ACC112 (cell line): ENCODE measurements around the gene RAD18.

ENCODE experiments used
- H2AFZ ChIP-seq: fragments of 200-600 bp; sonication (generic); one replicate; pipeline ENCODE4 v1.6.0; 2017; ENCODE audit warnings: antibody characterized with exemption, low read length; ENCODE audit not compliant: unreplicated experiment
- H3K27ac ChIP-seq: fragments of 200-600 bp; sonication (generic); 2 replicates; pipeline ENCODE4 v1.5.1; 2014; ENCODE audit warnings: low read depth, mild to moderate bottlenecking, antibody characterized with exemption, low read length, moderate library complexity
- H3K27me3 ChIP-seq: fragments of 200-600 bp; sonication (generic); 2 replicates; pipeline ENCODE4 v1.6.1; 2014; ENCODE audit warnings: mild to moderate bottlenecking, antibody characterized with exemption, low read length, moderate library complexity, mixed read lengths; ENCODE audit not compliant: insufficient read depth
- H3K36me3 ChIP-seq: fragments of 200-600 bp; sonication (generic); 2 replicates; pipeline ENCODE4 v1.6.1; 2016; ENCODE audit warnings: mild to moderate bottlenecking, antibody characterized with exemption, low read length, moderate library complexity, mixed read lengths; ENCODE audit not compliant: insufficient read depth
- H3K4me1 ChIP-seq: fragments of 200-600 bp; sonication (generic); one replicate; pipeline ENCODE4 v1.6.1; 2016; ENCODE audit warnings: low read length, mixed read lengths; ENCODE audit not compliant: insufficient read depth, unreplicated experiment, control insufficient read depth
- H3K4me3 ChIP-seq: fragments of 200-600 bp; sonication (generic); 2 replicates; pipeline ENCODE4 v1.5.1; 2014; ENCODE audit warnings: mild to moderate bottlenecking, low read depth, low read length
- H3K79me2 ChIP-seq: fragments of 200-600 bp; sonication (generic); one replicate; pipeline ENCODE4 v1.6.0; 2016; ENCODE audit warnings: low read length; ENCODE audit not compliant: control insufficient read depth, unreplicated experiment, insufficient read depth

The RAD18 gene

GRCh38 chr3:8899876-8900460, 63.3 kb downstream of the RAD18 start:
- Histone ChIP-seq H3K4me3 (no peak overlapping the region), H3K36me3 (no peaks in the 10 kb centered on the region), H3K4me1 (no peaks in the 10 kb centered on the region), H3K27me3 (no peaks in the 10 kb centered on the region), H3K27ac (no peak overlapping the region), H3K79me2 (no peaks in the 10 kb centered on the region), H2AFZ (no peak overlapping the region)

DNA sequence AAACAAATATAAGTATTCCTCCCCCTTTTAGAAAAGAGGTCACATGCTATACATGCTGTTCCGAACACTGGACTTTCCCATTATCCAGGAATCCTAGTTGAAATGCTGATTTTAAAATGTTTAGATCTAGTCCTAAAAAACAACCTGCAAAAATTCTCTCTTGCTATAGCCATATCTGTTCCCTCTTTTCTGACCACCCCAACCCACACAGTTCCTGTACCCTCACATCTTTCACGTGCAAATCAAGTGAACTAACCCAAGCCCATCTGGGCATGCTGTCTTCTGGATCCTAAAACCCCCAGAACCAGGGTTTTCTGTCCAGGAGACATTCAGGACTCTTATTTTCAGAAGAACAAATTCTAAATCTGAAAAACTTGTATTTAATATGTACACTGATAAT, 67.4 kb downstream of the RAD18 start:
- no peak overlapping the region for H2AFZ ChIP-seq
- no peak overlapping the region for H3K27ac ChIP-seq
- H3K79me2 ChIP-seq = no peaks in the 10 kb centered on the region
- no peaks in the 10 kb centered on the region for H3K36me3 ChIP-seq
- H3K4me3 ChIP-seq = no peak overlapping the region
- H3K27me3 ChIP-seq = no peaks in the 10 kb centered on the region
- peaks cover 6% of the 10 kb centered on the region for H3K4me1 ChIP-seq

DNA sequence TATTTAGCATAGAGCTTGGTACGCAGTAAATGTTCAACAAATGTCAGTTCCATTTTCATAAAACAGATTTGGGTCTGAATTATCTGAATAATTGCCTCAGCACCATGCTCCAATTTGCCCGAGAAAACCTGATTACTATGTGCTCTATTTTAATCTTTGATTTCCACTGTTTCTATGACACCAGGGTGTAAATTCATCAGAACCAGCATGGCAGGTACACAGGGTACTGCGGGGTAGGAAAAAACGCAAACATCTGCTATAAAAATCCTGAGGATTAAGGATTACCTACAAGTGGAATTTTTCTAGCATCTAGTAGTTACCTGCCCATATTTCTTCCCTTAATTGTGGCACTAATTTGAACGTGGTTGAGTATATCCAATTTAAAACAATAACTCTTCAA, 70.3 kb downstream of the RAD18 start:
- H3K79me2 ChIP-seq = no peaks in the 10 kb centered on the region
- H3K27me3 ChIP-seq = no peaks in the 10 kb centered on the region
- no peak overlapping the region for H3K4me3 ChIP-seq
- H2AFZ ChIP-seq = no peak overlapping the region
- no peaks in the 10 kb centered on the region for H3K36me3 ChIP-seq
- H3K27ac ChIP-seq = no peak overlapping the region
- H3K4me1 ChIP-seq = peaks cover 6% of the 10 kb centered on the region

- H3K4me3 ChIP-seq = no peak overlapping the region
Measured at GRCh38 chr3:8891774-8892173, 71.5 kb downstream of the RAD18 start.

GRCh38 chr3:8891303-8891702, 72.0 kb downstream of the RAD18 start:
- Histone ChIP-seq H3K27me3 (no peaks in the 10 kb centered on the region), H3K79me2 (no peaks in the 10 kb centered on the region), H2AFZ (no peak overlapping the region), H3K36me3 (no peaks in the 10 kb centered on the region; the same call in 1 of the 2 replicates), H3K4me1 (peaks cover 6% of the 10 kb centered on the region), H3K4me3 (no peak overlapping the region), H3K27ac (no peak overlapping the region)

More at GRCh38 chr3:8891774-8892173, 71.5 kb downstream of the RAD18 start:
- no peaks in the 10 kb centered on the region; the same call in 1 of the 2 replicates for H3K36me3 ChIP-seq
- H3K4me1 ChIP-seq = peaks cover 6% of the 10 kb centered on the region
- no peak overlapping the region for H2AFZ ChIP-seq
- no peaks in the 10 kb centered on the region for H3K79me2 ChIP-seq
- H3K27ac ChIP-seq = no peak overlapping the region
- no peaks in the 10 kb centered on the region for H3K27me3 ChIP-seq

- peaks cover 6% of the 10 kb centered on the region for H3K4me1 ChIP-seq
- no peaks in the 10 kb centered on the region for H3K79me2 ChIP-seq
- no peak overlapping the region for H3K27ac ChIP-seq
- no peak overlapping the region for H2AFZ ChIP-seq
- H3K4me3 ChIP-seq = no peak overlapping the region
- no peaks in the 10 kb centered on the region for H3K27me3 ChIP-seq
- H3K36me3 ChIP-seq = peaks cover 11% of the 10 kb centered on the region; the same call in 1 of the 2 replicates
Measured at GRCh38 chr3:8888301-8888915, 74.9 kb downstream of the RAD18 start.

- H3K4me1 ChIP-seq = peaks cover 6% of the 10 kb centered on the region
- H3K27me3 ChIP-seq = no peaks in the 10 kb centered on the region
- no peaks in the 10 kb centered on the region for H3K79me2 ChIP-seq
- H3K4me3 ChIP-seq = no peak overlapping the region
- H3K27ac ChIP-seq = no peak overlapping the region
- peaks cover 14% of the 10 kb centered on the region; the same call in 1 of the 2 replicates for H3K36me3 ChIP-seq
- H2AFZ ChIP-seq = no peak overlapping the region
Measured at GRCh38 chr3:8887435-8888300, 75.6 kb downstream of the RAD18 start.

- no peak overlapping the region for H3K4me3 ChIP-seq
- no peaks in the 10 kb centered on the region for H3K79me2 ChIP-seq
- H3K27me3 ChIP-seq = no peaks in the 10 kb centered on the region
- no peak overlapping the region for H3K27ac ChIP-seq
- no peak overlapping the region for H2AFZ ChIP-seq
- no peaks in the 10 kb centered on the region for H3K4me1 ChIP-seq
- peaks cover 14% of the 10 kb centered on the region; the same call in 1 of the 2 replicates for H3K36me3 ChIP-seq
Measured at GRCh38 chr3:8886546-8886945, 76.7 kb downstream of the RAD18 start.

DNA sequence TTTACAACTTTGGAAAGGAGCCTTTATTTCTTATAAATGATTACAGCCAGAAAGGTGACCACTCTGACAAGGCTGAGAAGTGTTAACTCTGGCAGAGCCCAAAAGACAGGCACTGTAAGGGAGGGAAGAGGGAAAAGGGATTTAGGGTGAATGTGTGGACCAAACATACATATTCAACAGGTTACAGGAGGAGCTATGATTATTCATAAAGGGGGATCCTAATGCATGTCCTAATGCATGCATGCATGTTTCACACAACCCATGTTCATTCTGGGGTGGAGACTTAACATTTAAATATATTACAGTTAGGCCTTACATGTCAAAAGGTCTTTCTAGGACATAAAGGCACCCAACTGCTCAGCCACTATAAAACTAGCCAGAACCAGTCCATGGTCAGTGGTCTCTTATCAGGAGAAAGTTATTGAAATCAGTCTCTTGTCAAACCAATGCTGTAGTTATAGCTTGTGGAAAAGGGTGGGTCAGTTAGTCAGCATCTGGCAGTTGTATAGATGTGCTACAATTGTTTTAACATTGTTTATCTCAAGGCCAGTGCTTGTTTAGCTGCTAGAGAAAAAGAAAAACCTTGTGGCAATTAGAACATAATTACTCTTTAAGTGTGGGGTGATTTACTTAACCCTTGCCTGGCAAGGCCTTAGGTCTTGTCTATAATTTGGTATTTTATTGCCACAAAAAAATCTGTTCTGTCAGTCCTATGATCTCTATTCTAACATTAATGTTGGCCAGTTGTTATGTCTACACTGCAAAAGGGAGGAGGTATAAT, 77.5 kb downstream of the RAD18 start:
- Histone ChIP-seq H2AFZ (no peak overlapping the region), H3K79me2 (no peaks in the 10 kb centered on the region), H3K4me1 (no peaks in the 10 kb centered on the region), H3K27ac (no peak overlapping the region), H3K27me3 (no peaks in the 10 kb centered on the region), H3K36me3 (peaks cover 18% of the 10 kb centered on the region; the same call in 1 of the 2 replicates), H3K4me3 (no peak overlapping the region)

- Histone ChIP-seq H3K36me3 (peaks cover 18% of the 10 kb centered on the region; the same call in 1 of the 2 replicates), H3K27me3 (no peaks in the 10 kb centered on the region), H2AFZ (no peak overlapping the region), H3K27ac (no peak overlapping the region), H3K4me3 (no peak overlapping the region), H3K4me1 (no peaks in the 10 kb centered on the region), H3K79me2 (no peaks in the 10 kb centered on the region)
Measured at GRCh38 chr3:8884630-8885290, 78.5 kb downstream of the RAD18 start.
